K562 (cell line): ENCODE results near the gene CHDH. TPM values are rescaled to one million over a fixed set of nuclear protein-coding genes. Genes with fewer than 3 reads are reported as not detected.

Experiments used
- ATAC-seq: fragments of 200-7000 bp; cut with Tn5 transposase; 3 replicates; pipeline ENCODE4 v1.9.1; 2020; ENCODE audit warnings: moderate library complexity
- BruUV-seq: library from RNA; stranded (reverse); fragments of 400-500 nt; replicated peaks from 2 replicates; lab custom pipeline; 2021; lab: Mats Ljungman, UMichigan
- CTCF ChIA-PET: fragments of 300-600 bp; formaldehyde crosslinking; extraction: SDS; loops from one replicate; lab custom pipeline; 2021; ENCODE audit warnings: low intra/inter-chr PET ratio; lab: Yijun Ruan, JAX
- POLR2A ChIA-PET: fragments of 300-600, 350-650 bp; sonication (Branson Sonifier 250); formaldehyde crosslinking; extraction: SDS; loops from one replicate; lab custom pipeline; 2021; ENCODE audit warnings: antibody characterized with exemption, inconsistent platforms; lab: Yijun Ruan, JAX
- DNase-seq, 4 experiments: peaks; one replicate each; pipeline versions ENCODE4 v3.0.0 to v3.0.0-alpha.2; 2011 to 2018; ENCODE audit warnings: low spot score in 3 of 4, mixed read lengths in 3 of 4; ENCODE audit errors: extremely low read depth in 1 of 4
- FAIRE-seq: peaks from 2 replicates; lab custom pipeline; 2011; peaks lifted over from hg19 to GRCh38; lab: Jason Lieb, UNC
- H2AFZ ChIP-seq: 2 replicates; pipeline ENCODE4 v1.6.0; 2011; ENCODE audit warnings: low read depth, low read length, control low read depth, inconsistent platforms
- H3K27ac ChIP-seq: fragments of 200-600 bp; 3 replicates; pipeline ENCODE4 v1.8.0; 2011; ENCODE audit warnings: low read depth, mild to moderate bottlenecking, control low read depth, inconsistent platforms, low read length, moderate library complexity, mixed read lengths; ENCODE audit errors: extremely low read depth
- H3K27me3 ChIP-seq, 2 experiments: fragments of 300-600 bp in 1 of 2; 2 replicates in 1 of 2; 3 replicates in 1 of 2; pipeline versions ENCODE4 v1.6.0 to v1.8.0; 2011; ENCODE audit warnings: inconsistent platforms in 2 of 2, low read length in 2 of 2, mild to moderate bottlenecking in 1 of 2, mixed read lengths in 1 of 2, moderate library complexity in 1 of 2; ENCODE audit not compliant: control insufficient read depth in 2 of 2, insufficient read depth in 2 of 2
- H3K36me3 ChIP-seq: fragments of 300-600 bp; 3 replicates; pipeline ENCODE4 v1.8.0; 2011; ENCODE audit warnings: mild to moderate bottlenecking, low read length, inconsistent platforms; ENCODE audit not compliant: control insufficient read depth, insufficient read depth
- H3K4me1 ChIP-seq, 2 experiments: fragments of 200-600 bp in 1 of 2; replicated peaks in 1 of 2; 2 replicates in 1 of 2; 3 replicates in 1 of 2; pipeline versions ENCODE4 v1.5.1 to v1.8.0; 2011; ENCODE audit warnings: inconsistent platforms in 2 of 2, low read length in 2 of 2, mild to moderate bottlenecking in 1 of 2, mixed read lengths in 1 of 2, moderate library complexity in 1 of 2; ENCODE audit not compliant: control insufficient read depth in 2 of 2, insufficient read depth in 2 of 2
- H3K4me2 ChIP-seq: 2 replicates; pipeline ENCODE4 v1.6.1; 2011; ENCODE audit warnings: low read length, control low read depth, inconsistent platforms, mixed read lengths; ENCODE audit not compliant: insufficient read depth
- H3K4me3 ChIP-seq: fragments of 200-600 bp; sonication (generic), shearing (Covaris generic); 2 replicates; pipeline ENCODE4 v1.5.1; 2016; ENCODE audit warnings: control low read depth, inconsistent platforms
- H3K79me2 ChIP-seq: fragments of 200-600 bp; 3 replicates; pipeline ENCODE4 v1.8.0; 2011; ENCODE audit warnings: low read length, inconsistent platforms; ENCODE audit not compliant: control insufficient read depth, insufficient read depth
- H3K9ac ChIP-seq, 2 experiments: 2 replicates each; pipeline versions ENCODE4 v1.6.0 to v1.6.1; 2011; ENCODE audit warnings: low read depth in 2 of 2, low read length in 2 of 2, control low read depth in 1 of 2, inconsistent platforms in 1 of 2, mild to moderate bottlenecking in 1 of 2, mixed read lengths in 1 of 2; ENCODE audit not compliant: insufficient read depth in 1 of 2
- H3K9me1 ChIP-seq: one replicate; pipeline ENCODE4 v1.6.0; 2011; ENCODE audit warnings: inconsistent platforms, mild to moderate bottlenecking, low read length, moderate library complexity; ENCODE audit not compliant: control insufficient read depth, insufficient read depth
- H3K9me3 ChIP-seq: replicated peaks from 2 replicates; pipeline ENCODE4 v1.5.1; 2011; ENCODE audit warnings: low read depth, low read length, inconsistent platforms; ENCODE audit not compliant: control insufficient read depth, insufficient read depth
- H4K20me1 ChIP-seq: replicated peaks from 2 replicates; pipeline ENCODE4 v1.6.1; 2011; ENCODE audit warnings: low read length, inconsistent platforms, mixed read lengths; ENCODE audit not compliant: control insufficient read depth, insufficient read depth
- COPS2 ChIP-seq: fragments of 450-650 bp; conservative IDR thresholded peaks from 2 replicates; pipeline ENCODE4 v1.6.1; 2016; ENCODE audit warnings: mild to moderate bottlenecking, moderate library complexity
- HMBOX1 ChIP-seq: sonication (generic); IDR thresholded peaks from 2 replicates; pipeline ENCODE4 v1.6.1; 2016
- MAFK ChIP-seq: IDR thresholded peaks from 2 replicates; pipeline ENCODE4 v1.6.1; 2011; ENCODE audit warnings: low read length, improper control_type of control experiment
- MAX ChIP-seq: sonication (generic); formaldehyde crosslinking; IDR thresholded peaks from 2 replicates; pipeline ENCODE4 v1.9.0; 2022; ENCODE audit warnings: mild to moderate bottlenecking, missing genetic modification reagents
- NR2C2 ChIP-seq, 2 experiments: fragments of 200-800 bp in 1 of 2; sonication (Bioruptor generic) in 1 of 2; sonication (generic) in 1 of 2; formaldehyde crosslinking in 1 of 2; IDR thresholded peaks; 2 replicates each; pipeline versions ENCODE4 v1.6.1 to v1.8.0; 2016 to 2022; ENCODE audit warnings: mild to moderate bottlenecking in 1 of 2, missing compliant biosample characterization in 1 of 2, missing genetic modification characterization in 1 of 2, missing genetic modification reagents in 1 of 2
- RB1 ChIP-seq: fragments of 450-650 bp; IDR thresholded peaks from 2 replicates; pipeline ENCODE4 v1.6.1; 2017; ENCODE audit warnings: low read depth, mild to moderate bottlenecking
- SMC3 ChIP-seq: conservative IDR thresholded peaks from 2 replicates; pipeline ENCODE4 v1.6.1; 2011; ENCODE audit warnings: low read depth, low read length, improper control_type of control experiment; ENCODE audit not compliant: insufficient read depth
- ZBTB12 ChIP-seq: fragments of 250-450 bp; sonication (Bioruptor Pico); IDR thresholded peaks from 2 replicates; pipeline ENCODE4 v1.4.0; 2020
- ZKSCAN3 ChIP-seq: fragments of 250-450 bp; sonication (Bioruptor Pico); IDR thresholded peaks from 2 replicates; pipeline ENCODE4 v1.4.0; 2020
- ZNF12 ChIP-seq: sonication (generic); formaldehyde crosslinking; IDR thresholded peaks from 2 replicates; pipeline ENCODE4 v1.4.0; 2020; ENCODE audit warnings: mild to moderate bottlenecking, missing genetic modification reagents
- WGBS: fragments of 100-300 bp; shearing (Covaris generic); methylation state at CpG from one replicate; pipeline ENCODE4 v1.1.6; 2016; ENCODE audit warnings: low coverage, mixed read lengths; ENCODE audit not compliant: insufficient coverage; ENCODE audit errors: missing lambda C conversion rate; 5-methylcytosine and 5-hydroxymethylcytosine counted together
- in situ Hi-C: fragments of 300-500 bp; cut with MboI; formaldehyde crosslinking; loops from 4 replicates; pipeline ENCODE4 v1.15.0; 2018; ENCODE audit warnings: inconsistent platforms, mixed read lengths
- intact Hi-C: fragments of 100-400 bp; cut with micrococcal nuclease; formaldehyde crosslinking; loops from 2 replicates; pipeline ENCODE4 v1.14.2; 2022
- polyA plus RNA-seq, 8 experiments: library from polyadenylated mRNA; depleted of rRNA in 4 of 8; stranded (reverse) in 5 of 8; unstranded in 3 of 8; fragments of >200 nt; fragmentation: Nextera tagmentation in 2 of 8; fragmentation: Illumina TruSeq in 1 of 8; extraction: Ambion mirVana in 2 of 8; extraction: Trizol in 1 of 8; gene quantifications; 2 replicates each; pipeline versions ENCODE4 v1.2.1 to v1.2.3, GENCODE V29; 2011 to 2014; ENCODE audit warnings: inconsistent platforms in 1 of 8, missing spikeins in 1 of 8
- total RNA-seq, 7 experiments: library from RNA; depleted of rRNA in 6 of 7; stranded (reverse); fragments of >200 nt in 6 of 7; fragmentation: Illumina TruSeq in 2 of 7; extraction: Trizol in 2 of 7; gene quantifications; 2 replicates each; pipeline versions ENCODE4 v1.2.1 to v1.2.3, GENCODE V29; 2011 to 2021; ENCODE audit warnings: low replicate concordance in 1 of 7
- TF ChIP-seq, protein P1 (sequence below): sonication (generic); formaldehyde crosslinking; IDR thresholded peaks from 2 replicates; pipeline ENCODE4 v1.8.1; 2023; ENCODE audit warnings: mild to moderate bottlenecking, missing genetic modification reagents
- TF ChIP-seq, protein P2 (sequence below): IDR thresholded peaks from 2 replicates; pipeline ENCODE4 v1.6.1; 2011; ENCODE audit not compliant: insufficient read length; ENCODE audit errors: extremely low read depth
- TF ChIP-seq, protein P3 (sequence below): IDR thresholded peaks from 2 replicates; pipeline ENCODE4 v1.6.1; 2014; ENCODE audit warnings: antibody characterized with exemption

Gene CHDH
- total and polyA plus RNA-seq, 9 of the 15 experiments (the other 6 are each of a cell fraction or from before 2014, with no cell fraction given), result 0.06 to 1.9 (median 0.46) TPM

DNA sequence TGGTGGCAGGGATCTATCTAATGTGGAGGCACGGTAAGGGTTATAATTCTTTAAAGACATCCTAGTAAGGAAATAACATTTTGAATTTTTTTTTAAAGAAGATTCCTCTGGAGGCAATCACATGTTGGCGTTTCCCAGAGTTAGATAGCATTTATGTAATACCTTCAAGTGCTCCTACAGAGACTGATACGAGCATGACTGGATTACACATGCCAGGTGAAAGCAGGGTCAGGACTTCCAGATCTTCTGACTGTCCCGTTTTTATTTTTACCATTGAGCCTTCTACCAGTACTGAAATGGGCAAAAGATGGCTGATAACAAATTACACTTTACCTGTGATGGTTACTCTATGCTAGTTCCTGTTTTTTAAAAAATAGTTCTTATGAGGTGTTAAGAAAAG, 14.0 kb upstream of the CHDH start (continued):
- TF ChIP-seq, protein P1, sequence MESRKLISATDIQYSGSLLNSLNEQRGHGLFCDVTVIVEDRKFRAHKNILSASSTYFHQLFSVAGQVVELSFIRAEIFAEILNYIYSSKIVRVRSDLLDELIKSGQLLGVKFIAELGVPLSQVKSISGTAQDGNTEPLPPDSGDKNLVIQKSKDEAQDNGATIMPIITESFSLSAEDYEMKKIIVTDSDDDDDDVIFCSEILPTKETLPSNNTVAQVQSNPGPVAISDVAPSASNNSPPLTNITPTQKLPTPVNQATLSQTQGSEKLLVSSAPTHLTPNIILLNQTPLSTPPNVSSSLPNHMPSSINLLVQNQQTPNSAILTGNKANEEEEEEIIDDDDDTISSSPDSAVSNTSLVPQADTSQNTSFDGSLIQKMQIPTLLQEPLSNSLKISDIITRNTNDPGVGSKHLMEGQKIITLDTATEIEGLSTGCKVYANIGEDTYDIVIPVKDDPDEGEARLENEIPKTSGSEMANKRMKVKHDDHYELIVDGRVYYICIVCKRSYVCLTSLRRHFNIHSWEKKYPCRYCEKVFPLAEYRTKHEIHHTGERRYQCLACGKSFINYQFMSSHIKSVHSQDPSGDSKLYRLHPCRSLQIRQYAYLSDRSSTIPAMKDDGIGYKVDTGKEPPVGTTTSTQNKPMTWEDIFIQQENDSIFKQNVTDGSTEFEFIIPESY (CRISPR knock-in tag), result no peak

DNA sequence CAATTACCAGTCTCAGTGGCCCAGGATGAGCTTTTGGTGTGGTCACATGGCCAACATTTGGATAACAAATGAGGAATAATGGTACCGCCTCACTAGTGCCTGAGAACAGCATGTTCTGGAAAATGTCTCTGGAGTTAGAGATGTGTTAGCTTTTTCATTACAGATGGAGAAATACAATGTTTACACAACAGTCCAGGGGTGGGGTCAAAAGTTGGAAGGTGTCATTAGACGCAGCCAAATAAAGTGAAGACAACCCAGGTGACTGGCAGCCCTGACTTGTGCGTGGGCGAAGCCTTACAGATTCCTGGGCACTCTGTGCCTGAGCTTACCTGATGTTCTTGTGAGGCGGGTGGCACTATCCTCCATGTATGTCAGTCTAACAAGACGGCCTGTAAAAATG, 13.0 kb upstream of the CHDH start:
- in situ Hi-C loops, result no loop called here
- ChIA-PET CTCF (no interaction called here), POLR2A (interaction anchor here (0.6 kb wide), 2 partner anchors 12 to 126 kb away, joined by 3 read pairs; no protein-coding TSS in a partner anchor)
- BruUV-seq, result no TSS peak
- Histone ChIP-seq H3K4me1 (no peaks in the 10 kb centered on the region), H3K4me3 (no peak overlapping the region), H3K36me3 (0 out of 3 replicates have a peak, but pooled peaks cover 8% of the 10 kb centered on the region), H3K4me2 (no peak overlapping the region), H3K9ac (no peak overlapping the region), H3K9me3 (no peaks in the 10 kb centered on the region), H3K9me1 (no peaks in the 10 kb centered on the region), H3K79me2 (no peaks in the 10 kb centered on the region), H3K27me3 (peaks cover 0 to 8% of the 10 kb centered on the region in 2 experiments; a peak in 1 of 5 replicates), H4K20me1 (no peaks in the 10 kb centered on the region), H2AFZ (no peak overlapping the region), H3K27ac (no peak overlapping the region)
- intact Hi-C loops, result no loop called here
- 97% methylated on average over 6 of the region's 6 CpGs for WGBS
- no peak for TF ChIP-seq RB1
- no peak for TF ChIP-seq NR2C2 (CRISPR knock-in tag; IDR thresholded peaks at IDR 0.05)
- TF ChIP-seq NR2C2 (tag; IDR thresholded peaks at IDR 0.05), result no peak
- no peak for TF ChIP-seq ZBTB12
- no peak for TF ChIP-seq MAFK
- no peak for TF ChIP-seq HMBOX1
- TF ChIP-seq SMC3, result no peak
- no peak for TF ChIP-seq MAX
- no peak for TF ChIP-seq ZKSCAN3 (CRISPR knock-in tag)
- TF ChIP-seq, protein P2, sequence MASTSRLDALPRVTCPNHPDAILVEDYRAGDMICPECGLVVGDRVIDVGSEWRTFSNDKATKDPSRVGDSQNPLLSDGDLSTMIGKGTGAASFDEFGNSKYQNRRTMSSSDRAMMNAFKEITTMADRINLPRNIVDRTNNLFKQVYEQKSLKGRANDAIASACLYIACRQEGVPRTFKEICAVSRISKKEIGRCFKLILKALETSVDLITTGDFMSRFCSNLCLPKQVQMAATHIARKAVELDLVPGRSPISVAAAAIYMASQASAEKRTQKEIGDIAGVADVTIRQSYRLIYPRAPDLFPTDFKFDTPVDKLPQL, result no peak
- TF ChIP-seq, protein P3, sequence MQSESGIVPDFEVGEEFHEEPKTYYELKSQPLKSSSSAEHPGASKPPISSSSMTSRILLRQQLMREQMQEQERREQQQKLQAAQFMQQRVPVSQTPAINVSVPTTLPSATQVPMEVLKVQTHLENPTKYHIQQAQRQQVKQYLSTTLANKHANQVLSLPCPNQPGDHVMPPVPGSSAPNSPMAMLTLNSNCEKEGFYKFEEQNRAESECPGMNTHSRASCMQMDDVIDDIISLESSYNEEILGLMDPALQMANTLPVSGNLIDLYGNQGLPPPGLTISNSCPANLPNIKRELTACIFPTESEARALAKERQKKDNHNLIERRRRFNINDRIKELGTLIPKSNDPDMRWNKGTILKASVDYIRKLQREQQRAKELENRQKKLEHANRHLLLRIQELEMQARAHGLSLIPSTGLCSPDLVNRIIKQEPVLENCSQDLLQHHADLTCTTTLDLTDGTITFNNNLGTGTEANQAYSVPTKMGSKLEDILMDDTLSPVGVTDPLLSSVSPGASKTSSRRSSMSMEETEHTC, result no peak
- no peak for TF ChIP-seq COPS2
- TF ChIP-seq ZNF12 (CRISPR knock-in tag), result no peak
- no peak for DNase-seq
- no peak for FAIRE-seq
- ATAC-seq, result no peak
